Lung microvascular endothelial cell (primary cell): ENCODE data around the gene PEX11A. TPM values are rescaled to one million over a fixed set of nuclear protein-coding genes. Genes with fewer than 3 reads are reported as not detected.

Source experiments
- total RNA-seq: library from RNA; depleted of rRNA; stranded (reverse); fragments of >200 nt; gene quantifications from 2 replicates; pipeline ENCODE4 v1.2.1, GENCODE V29; 2014

The PEX11A gene
- total RNA-seq, 1 donor from 2014 or later: 3.8 TPM

Other genes with a start within 250 kb of the PEX11A start
- gene RHCG, start 194.2 kb downstream of the PEX11A start, total RNA-seq: not detected in 2 replicates
- gene TICRR, start 115.3 kb downstream of the PEX11A start, total RNA-seq: 0.40 and 1.5 TPM in 2 replicates
- gene KIF7, start 35.3 kb downstream of the PEX11A start, total RNA-seq: 0.40 and 1.1 TPM in 2 replicates
- gene PLIN1, start 11.4 kb downstream of the PEX11A start, total RNA-seq: under 0.01 TPM in 1 of 2 replicates, not detected in the other
- gene WDR93, start 57 bp upstream of the PEX11A start, total RNA-seq: not detected in 2 replicates
- gene MESP1, start 60.5 kb upstream of the PEX11A start, total RNA-seq: under 0.01 and 0.22 TPM in 2 replicates
- gene MESP2, start 85.6 kb upstream of the PEX11A start, total RNA-seq: not detected in 2 replicates
- gene ANPEP, start 124.1 kb upstream of the PEX11A start, total RNA-seq: 8.5 and 10.7 TPM in 2 replicates
- 21.6 and 30.0 TPM in 2 replicates for gene AP3S2, start 203.2 kb upstream of the PEX11A start, total RNA-seq
- gene ARPIN, start 222.2 kb upstream of the PEX11A start, total RNA-seq: 8.5 and 11.1 TPM in 2 replicates